ENCODE data around the gene MTHFR. TPM values are rescaled to one million over a fixed set of nuclear protein-coding genes. Genes with fewer than 3 reads are reported as not detected.

The MTHFR gene
- total and polyA plus RNA-seq, 4 donors: 5.5 to 29.0 (median 18.3) TPM

DNA sequence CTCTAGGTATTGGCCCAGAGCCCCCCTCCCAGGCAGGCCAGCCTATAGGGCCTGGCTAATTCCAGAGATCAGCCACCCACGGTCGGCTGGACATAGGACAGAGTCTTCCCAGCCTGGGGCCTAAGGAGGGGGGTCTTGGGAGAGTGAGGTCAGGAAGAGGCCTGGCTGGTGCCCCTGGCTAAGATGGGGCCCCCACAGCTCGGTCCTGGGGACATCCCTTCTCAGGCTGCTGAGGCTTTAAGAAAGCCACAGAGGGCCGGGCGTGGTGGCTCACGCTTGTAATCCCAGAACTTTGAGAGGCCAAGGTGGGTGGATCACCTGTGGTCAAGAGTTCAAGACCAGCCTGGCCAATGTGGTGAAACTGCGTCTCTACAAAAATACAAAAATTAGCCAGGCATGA lies 41.2 kb downstream of the MTHFR start:
- H3K4me3 ChIP-seq (ENCODE audit: low read depth in 1 of 3, low read length in 3 of 3): no peak overlapping the region
- H3K36me3 ChIP-seq (ENCODE audit: control insufficient read depth in 4 of 4, insufficient read depth in 3 of 4, low read depth in 1 of 4, low read length in 3 of 4): no peaks in the 10 kb centered on the region
- DNase-seq (ENCODE audit: low spot score): no peak
- peaks cover 0 to 5% (median 0%) of the 10 kb centered on the region in 4 donors for H3K4me1 ChIP-seq (ENCODE audit: control insufficient read depth in 4 of 4, insufficient read depth in 4 of 4, low read length in 3 of 4)
- no peak for TF ChIP-seq RXRA (IDR thresholded peaks at IDR 0.05)
- no peak for TF ChIP-seq GABPA (IDR thresholded peaks at IDR 0.05 in 1 of 2, conservative IDR thresholded peaks at IDR 0.05 in 1 of 2)
- no peak for TF ChIP-seq EGR1 (IDR thresholded peaks at IDR 0.05; ENCODE audit: low read depth in 2 of 2)
- TF ChIP-seq JUND (IDR thresholded peaks at IDR 0.05): no peak
- TF ChIP-seq ZBTB33 (IDR thresholded peaks at IDR 0.05): no peak
- no peak for TF ChIP-seq NR2F2 (IDR thresholded peaks at IDR 0.05)
- H3K9me3 ChIP-seq (ENCODE audit: control insufficient read depth in 4 of 4, low read length in 3 of 4): no peaks in the 10 kb centered on the region
- no peak overlapping the region for H3K9ac ChIP-seq (ENCODE audit: low read depth in 1 of 2, low read length in 2 of 2)
- 91% methylated on average over 7 of the region's 7 CpGs for WGBS
- H3K27ac ChIP-seq (ENCODE audit: low read depth in 1 of 2, low read length in 2 of 2): no peak overlapping the region
- peaks cover 0 to 6% (median 0%) of the 10 kb centered on the region in 4 donors for H3K27me3 ChIP-seq (ENCODE audit: control insufficient read depth in 4 of 4, insufficient read depth in 4 of 4, low read length in 3 of 4)

GRCh38 chr1:11764115-11764514 lies 41.6 kb downstream of the MTHFR start:
- 86% methylated on average over 3 of the region's 3 CpGs for WGBS
- H3K36me3 ChIP-seq (ENCODE audit: control insufficient read depth in 4 of 4, insufficient read depth in 3 of 4, low read depth in 1 of 4, low read length in 3 of 4): no peaks in the 10 kb centered on the region

DNA sequence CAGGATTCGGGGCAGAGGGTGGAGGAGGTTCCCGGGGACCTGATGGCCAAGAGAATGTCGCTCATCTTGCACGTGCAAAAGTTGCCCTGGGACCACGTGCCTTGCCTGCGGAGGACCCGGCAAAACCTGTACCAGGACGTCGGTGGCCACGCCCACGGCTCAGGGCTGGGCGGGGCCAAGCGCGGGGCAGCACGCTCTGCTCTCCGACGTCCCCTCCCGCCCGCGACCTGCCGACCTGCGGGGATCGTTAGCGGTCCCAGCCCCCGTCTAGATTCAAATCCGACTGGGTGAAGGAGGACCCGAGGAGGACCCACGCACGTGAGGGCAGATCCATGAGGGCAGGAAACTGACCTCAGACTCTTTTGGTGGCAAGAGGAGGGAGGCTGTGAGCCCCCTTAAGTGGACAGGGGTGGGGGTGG lies 43.8 kb downstream of the MTHFR start, which contains the start of gene C1orf167:
C1orf167 (plus strand) TSS at position 206 of the 419 bp plus-strand sequence. CDS start 2,208 bp downstream, outside the sequence.
- Histone ChIP-seq H3K36me3 (ENCODE audit: control insufficient read depth in 4 of 4, insufficient read depth in 3 of 4, low read depth in 1 of 4, low read length in 3 of 4) (no peaks in the 10 kb centered on the region), H3K4me3 (ENCODE audit: low read depth in 1 of 3, low read length in 3 of 3) (no peak within 1 kb of the TSS), H3K27me3 (ENCODE audit: control insufficient read depth in 4 of 4, insufficient read depth in 4 of 4, low read length in 3 of 4) (peaks cover 0 to 6% (median 0%) of the 10 kb centered on the region in 4 donors), H3K4me1 (ENCODE audit: control insufficient read depth in 4 of 4, insufficient read depth in 4 of 4, low read length in 3 of 4) (peaks cover 0 to 5% (median 0%) of the 10 kb centered on the region in 4 donors), H3K9ac (ENCODE audit: low read depth in 1 of 2, low read length in 2 of 2) (no peak within 1 kb of the TSS), H3K27ac (ENCODE audit: low read depth in 1 of 2, low read length in 2 of 2) (no peak within 1 kb of the TSS), H3K9me3 (ENCODE audit: control insufficient read depth in 4 of 4, low read length in 3 of 4) (no peaks in the 10 kb centered on the region)
- TF ChIP-seq FOXA1 (IDR thresholded peaks at IDR 0.05) (no peak), ZBTB33 (IDR thresholded peaks at IDR 0.05) (no peak), MAX (IDR thresholded peaks at IDR 0.05) (no peak), GABPA (IDR thresholded peaks at IDR 0.05 in 1 of 2, conservative IDR thresholded peaks at IDR 0.05 in 1 of 2) (no peak), NR2F2 (IDR thresholded peaks at IDR 0.05) (no peak), CTCF (IDR thresholded peaks at IDR 0.05; ENCODE audit: low read depth, low read length, missing input control) (no peak), FOXA2 (IDR thresholded peaks at IDR 0.05) (no peak), HNF4A (conservative IDR thresholded peaks at IDR 0.05) (no peak), RXRA (IDR thresholded peaks at IDR 0.05) (no peak), RAD21 (IDR thresholded peaks at IDR 0.05) (no peak), TAF1 (conservative IDR thresholded peaks at IDR 0.05) (no peak), REST (IDR thresholded peaks at IDR 0.05) (no peak), YY1 (IDR thresholded peaks at IDR 0.05) (no peak), JUND (IDR thresholded peaks at IDR 0.05) (no peak), HNF4G (IDR thresholded peaks at IDR 0.05) (no peak)
- TF ChIP-seq, protein P1, sequence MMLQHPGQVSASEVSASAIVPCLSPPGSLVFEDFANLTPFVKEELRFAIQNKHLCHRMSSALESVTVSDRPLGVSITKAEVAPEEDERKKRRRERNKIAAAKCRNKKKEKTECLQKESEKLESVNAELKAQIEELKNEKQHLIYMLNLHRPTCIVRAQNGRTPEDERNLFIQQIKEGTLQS (IDR thresholded peaks at IDR 0.05): no peak
- peak; percentile 44 for DNase-seq (ENCODE audit: low spot score)
- WGBS: 7% methylated on average over 29 of the region's 29 CpGs

More at GRCh38 chr1:11764115-11764514, 41.6 kb downstream of the MTHFR start:
- no peak for DNase-seq (ENCODE audit: low spot score)
- no peak overlapping the region for H3K9ac ChIP-seq (ENCODE audit: low read depth in 1 of 2, low read length in 2 of 2)
- H3K4me3 ChIP-seq (ENCODE audit: low read depth in 1 of 3, low read length in 3 of 3): no peak overlapping the region
- H3K4me1 ChIP-seq (ENCODE audit: control insufficient read depth in 4 of 4, insufficient read depth in 4 of 4, low read length in 3 of 4): peaks cover 0 to 5% (median 0%) of the 10 kb centered on the region in 4 donors
- TF ChIP-seq HNF4A (conservative IDR thresholded peaks at IDR 0.05) (no peak), TAF1 (conservative IDR thresholded peaks at IDR 0.05) (no peak)
- H3K27ac ChIP-seq (ENCODE audit: low read depth in 1 of 2, low read length in 2 of 2): no peak overlapping the region
- H3K9me3 ChIP-seq (ENCODE audit: control insufficient read depth in 4 of 4, low read length in 3 of 4): no peaks in the 10 kb centered on the region
- H3K27me3 ChIP-seq (ENCODE audit: control insufficient read depth in 4 of 4, insufficient read depth in 4 of 4, low read length in 3 of 4): peaks cover 0 to 6% (median 0%) of the 10 kb centered on the region in 4 donors

Measured in liver (tissue), 9 donors.